K562 (cell line): Measurements from ENCODE around the gene LRRC51. TPM values are rescaled to one million over a fixed set of nuclear protein-coding genes. Genes with fewer than 3 reads are reported as not detected.

ENCODE experiments used
- ATAC-seq: fragments of 200-7000 bp; cut with Tn5 transposase; 3 replicates; pipeline ENCODE4 v1.9.1; 2020; ENCODE audit warnings: moderate library complexity
- BruUV-seq: library from RNA; stranded (reverse); fragments of 400-500 nt; replicated peaks from 2 replicates; lab custom pipeline; 2021; lab: Mats Ljungman, UMichigan
- CTCF ChIA-PET: fragments of 300-600 bp; formaldehyde crosslinking; extraction: SDS; loops from one replicate; lab custom pipeline; 2021; ENCODE audit warnings: low intra/inter-chr PET ratio; lab: Yijun Ruan, JAX
- POLR2A ChIA-PET: fragments of 300-600, 350-650 bp; sonication (Branson Sonifier 250); formaldehyde crosslinking; extraction: SDS; loops from one replicate; lab custom pipeline; 2021; ENCODE audit warnings: antibody characterized with exemption, inconsistent platforms; lab: Yijun Ruan, JAX
- DNase-seq, 4 experiments: peaks; one replicate each; pipeline versions ENCODE4 v3.0.0 to v3.0.0-alpha.2; 2011 to 2018; ENCODE audit warnings: low spot score in 3 of 4, mixed read lengths in 3 of 4; ENCODE audit errors: extremely low read depth in 1 of 4
- FAIRE-seq: peaks from 2 replicates; lab custom pipeline; 2011; peaks lifted over from hg19 to GRCh38; lab: Jason Lieb, UNC
- H2AFZ ChIP-seq: 2 replicates; pipeline ENCODE4 v1.6.0; 2011; ENCODE audit warnings: low read depth, low read length, control low read depth, inconsistent platforms
- H3K27ac ChIP-seq: fragments of 200-600 bp; 3 replicates; pipeline ENCODE4 v1.8.0; 2011; ENCODE audit warnings: low read depth, mild to moderate bottlenecking, control low read depth, inconsistent platforms, low read length, moderate library complexity, mixed read lengths; ENCODE audit errors: extremely low read depth
- H3K27me3 ChIP-seq, 2 experiments: fragments of 300-600 bp in 1 of 2; 2 replicates in 1 of 2; 3 replicates in 1 of 2; pipeline versions ENCODE4 v1.6.0 to v1.8.0; 2011; ENCODE audit warnings: inconsistent platforms in 2 of 2, low read length in 2 of 2, mild to moderate bottlenecking in 1 of 2, mixed read lengths in 1 of 2, moderate library complexity in 1 of 2; ENCODE audit not compliant: control insufficient read depth in 2 of 2, insufficient read depth in 2 of 2
- H3K36me3 ChIP-seq: fragments of 300-600 bp; 3 replicates; pipeline ENCODE4 v1.8.0; 2011; ENCODE audit warnings: mild to moderate bottlenecking, low read length, inconsistent platforms; ENCODE audit not compliant: control insufficient read depth, insufficient read depth
- H3K4me1 ChIP-seq, 2 experiments: fragments of 200-600 bp in 1 of 2; replicated peaks in 1 of 2; 2 replicates in 1 of 2; 3 replicates in 1 of 2; pipeline versions ENCODE4 v1.5.1 to v1.8.0; 2011; ENCODE audit warnings: inconsistent platforms in 2 of 2, low read length in 2 of 2, mild to moderate bottlenecking in 1 of 2, mixed read lengths in 1 of 2, moderate library complexity in 1 of 2; ENCODE audit not compliant: control insufficient read depth in 2 of 2, insufficient read depth in 2 of 2
- H3K4me2 ChIP-seq: 2 replicates; pipeline ENCODE4 v1.6.1; 2011; ENCODE audit warnings: low read length, control low read depth, inconsistent platforms, mixed read lengths; ENCODE audit not compliant: insufficient read depth
- H3K4me3 ChIP-seq: fragments of 200-600 bp; sonication (generic), shearing (Covaris generic); 2 replicates; pipeline ENCODE4 v1.5.1; 2016; ENCODE audit warnings: control low read depth, inconsistent platforms
- H3K79me2 ChIP-seq: fragments of 200-600 bp; 3 replicates; pipeline ENCODE4 v1.8.0; 2011; ENCODE audit warnings: low read length, inconsistent platforms; ENCODE audit not compliant: control insufficient read depth, insufficient read depth
- H3K9ac ChIP-seq, 2 experiments: 2 replicates each; pipeline versions ENCODE4 v1.6.0 to v1.6.1; 2011; ENCODE audit warnings: low read depth in 2 of 2, low read length in 2 of 2, control low read depth in 1 of 2, inconsistent platforms in 1 of 2, mild to moderate bottlenecking in 1 of 2, mixed read lengths in 1 of 2; ENCODE audit not compliant: insufficient read depth in 1 of 2
- H3K9me1 ChIP-seq: one replicate; pipeline ENCODE4 v1.6.0; 2011; ENCODE audit warnings: inconsistent platforms, mild to moderate bottlenecking, low read length, moderate library complexity; ENCODE audit not compliant: control insufficient read depth, insufficient read depth
- H3K9me3 ChIP-seq: replicated peaks from 2 replicates; pipeline ENCODE4 v1.5.1; 2011; ENCODE audit warnings: low read depth, low read length, inconsistent platforms; ENCODE audit not compliant: control insufficient read depth, insufficient read depth
- H4K20me1 ChIP-seq: replicated peaks from 2 replicates; pipeline ENCODE4 v1.6.1; 2011; ENCODE audit warnings: low read length, inconsistent platforms, mixed read lengths; ENCODE audit not compliant: control insufficient read depth, insufficient read depth
- FOXJ2 ChIP-seq: fragments of 200-800 bp; sonication (Bioruptor generic); IDR thresholded peaks from 2 replicates; pipeline ENCODE4 v1.6.1; 2016; ENCODE audit warnings: missing genetic modification characterization, missing compliant biosample characterization
- FOXP1 ChIP-seq: sonication (generic); formaldehyde crosslinking; IDR thresholded peaks from 2 replicates; pipeline ENCODE4 v1.8.0; 2022; ENCODE audit warnings: mild to moderate bottlenecking, missing genetic modification reagents
- MAX ChIP-seq: sonication (generic); formaldehyde crosslinking; IDR thresholded peaks from 2 replicates; pipeline ENCODE4 v1.9.0; 2022; ENCODE audit warnings: mild to moderate bottlenecking, missing genetic modification reagents
- MECOM ChIP-seq: fragments of 250-450 bp; sonication (Bioruptor Pico); IDR thresholded peaks from 2 replicates; pipeline ENCODE4 v1.8.0; 2022; ENCODE audit warnings: inconsistent platforms
- NKRF ChIP-seq: fragments of 450-650 bp; IDR thresholded peaks from 2 replicates; pipeline ENCODE4 v1.6.1; 2016; ENCODE audit warnings: borderline replicate concordance
- NR2C2 ChIP-seq, 2 experiments: fragments of 200-800 bp in 1 of 2; sonication (Bioruptor generic) in 1 of 2; sonication (generic) in 1 of 2; formaldehyde crosslinking in 1 of 2; IDR thresholded peaks; 2 replicates each; pipeline versions ENCODE4 v1.6.1 to v1.8.0; 2016 to 2022; ENCODE audit warnings: mild to moderate bottlenecking in 1 of 2, missing compliant biosample characterization in 1 of 2, missing genetic modification characterization in 1 of 2, missing genetic modification reagents in 1 of 2
- POLR2H ChIP-seq: IDR thresholded peaks from 2 replicates; pipeline ENCODE4 v1.6.1; 2016; ENCODE audit warnings: missing genetic modification characterization, low read depth, mild to moderate bottlenecking, control low read depth, missing compliant biosample characterization, moderate library complexity
- RHOXF2B ChIP-seq: fragments of 250-450 bp; sonication (Bioruptor Pico); conservative IDR thresholded peaks from 2 replicates; pipeline ENCODE4 v1.5.1; 2021
- THRA ChIP-seq: fragments of 450-650 bp; IDR thresholded peaks from 2 replicates; pipeline ENCODE4 v1.6.1; 2017; ENCODE audit warnings: mild to moderate bottlenecking, moderate library complexity
- ZKSCAN1 ChIP-seq: fragments of 150-350 bp; IDR thresholded peaks from 2 replicates; pipeline ENCODE4 v1.6.1; 2016; ENCODE audit warnings: low read depth, low read length
- ZNF133 ChIP-seq: fragments of 250-450 bp; sonication (Bioruptor Pico); IDR thresholded peaks from 2 replicates; pipeline ENCODE4 v1.4.0; 2020; ENCODE audit warnings: mild to moderate bottlenecking
- ZNF780A ChIP-seq: fragments of 250-450 bp; sonication (Bioruptor Pico); IDR thresholded peaks from 2 replicates; pipeline ENCODE4 v1.5.0; 2021; ENCODE audit warnings: mild to moderate bottlenecking
- WGBS: fragments of 100-300 bp; shearing (Covaris generic); methylation state at CpG from one replicate; pipeline ENCODE4 v1.1.6; 2016; ENCODE audit warnings: low coverage, mixed read lengths; ENCODE audit not compliant: insufficient coverage; ENCODE audit errors: missing lambda C conversion rate; 5-methylcytosine and 5-hydroxymethylcytosine counted together
- in situ Hi-C: fragments of 300-500 bp; cut with MboI; formaldehyde crosslinking; loops from 4 replicates; pipeline ENCODE4 v1.15.0; 2018; ENCODE audit warnings: inconsistent platforms, mixed read lengths
- intact Hi-C: fragments of 100-400 bp; cut with micrococcal nuclease; formaldehyde crosslinking; loops from 2 replicates; pipeline ENCODE4 v1.14.2; 2022
- polyA plus RNA-seq, 8 experiments: library from polyadenylated mRNA; depleted of rRNA in 4 of 8; stranded (reverse) in 5 of 8; unstranded in 3 of 8; fragments of >200 nt; fragmentation: Nextera tagmentation in 2 of 8; fragmentation: Illumina TruSeq in 1 of 8; extraction: Ambion mirVana in 2 of 8; extraction: Trizol in 1 of 8; gene quantifications; 2 replicates each; pipeline versions ENCODE4 v1.2.1 to v1.2.3, GENCODE V29; 2011 to 2014; ENCODE audit warnings: inconsistent platforms in 1 of 8, missing spikeins in 1 of 8
- total RNA-seq, 7 experiments: library from RNA; depleted of rRNA in 6 of 7; stranded (reverse); fragments of >200 nt in 6 of 7; fragmentation: Illumina TruSeq in 2 of 7; extraction: Trizol in 2 of 7; gene quantifications; 2 replicates each; pipeline versions ENCODE4 v1.2.1 to v1.2.3, GENCODE V29; 2011 to 2021; ENCODE audit warnings: low replicate concordance in 1 of 7

Gene LRRC51
- total and polyA plus RNA-seq, 9 of the 15 experiments (the other 6 are each of a cell fraction or from before 2014, with no cell fraction given): 4.7 to 10.6 (median 5.6) TPM

GRCh38 chr11:72129381-72129780, 48.7 kb downstream of the LRRC51 start:
- Histone ChIP-seq H3K4me2 (no peak overlapping the region), H3K9ac (no peak overlapping the region), H3K36me3 (no peaks in the 10 kb centered on the region), H3K4me3 (no peak overlapping the region), H2AFZ (no peak overlapping the region), H3K27ac (no peak overlapping the region), H3K9me3 (no peaks in the 10 kb centered on the region; the same call in 1 of the 2 replicates), H3K4me1 (0 out of 5 replicates have a peak, but pooled peaks cover 0 to under 1% of the 10 kb centered on the region in 2 experiments), H3K79me2 (no peaks in the 10 kb centered on the region), H3K9me1 (no peaks in the 10 kb centered on the region), H4K20me1 (no peaks in the 10 kb centered on the region), H3K27me3 (no peaks in the 10 kb centered on the region)
- no peak for ATAC-seq
- POLR2A ChIA-PET: interaction anchor here (1.0 kb wide), 1 partner anchor 11 kb away, joined by 3 read pairs; no protein-coding TSS in a partner anchor
- no peak for FAIRE-seq
- in situ Hi-C loops (no loop called here), intact Hi-C loops (no loop called here)
- no TSS peak for BruUV-seq
- WGBS: 6% methylated on average over 3 of the region's 3 CpGs
- no peak for TF ChIP-seq NR2C2 (CRISPR knock-in tag; IDR thresholded peaks at IDR 0.05)
- TF ChIP-seq NR2C2 (tag; IDR thresholded peaks at IDR 0.05): no peak
- TF ChIP-seq NKRF: no peak
- TF ChIP-seq FOXP1: no peak
- TF ChIP-seq FOXJ2: no peak
- TF ChIP-seq RHOXF2B (CRISPR knock-in tag): no peak
- no peak for TF ChIP-seq ZNF780A
- no peak for TF ChIP-seq ZNF133 (CRISPR knock-in tag)
- TF ChIP-seq ZKSCAN1: no peak
- TF ChIP-seq THRA: no peak
- no peak for TF ChIP-seq MECOM (CRISPR knock-in tag)
- no peak for TF ChIP-seq POLR2H (tag)
- no peak for TF ChIP-seq MAX (CRISPR knock-in tag)
- CTCF ChIA-PET: no interaction called here
- DNase-seq: no peak
